ENCODE measurements around the gene TOMM34. TPM values are rescaled to one million over a fixed set of nuclear protein-coding genes. Genes with fewer than 3 reads are reported as not detected.

The TOMM34 gene
- polyA plus RNA-seq, 1 donor from 2014 or later = 10.0 TPM

- no peaks in the 10 kb centered on the region for H3K9me2 ChIP-seq (ENCODE audit: insufficient read depth, low read length)
- H3K36me3 ChIP-seq (ENCODE audit: insufficient read depth, low read length) = no peaks in the 10 kb centered on the region
- H2AFZ ChIP-seq (ENCODE audit: low read depth, low read length) = no peak overlapping the region
- H3K79me2 ChIP-seq (replicated peaks; ENCODE audit: insufficient read depth, low read length) = peaks cover 29% of the 10 kb centered on the region
- no peak overlapping the region for H3K4me2 ChIP-seq (ENCODE audit: low read length)
- H4K20me1 ChIP-seq (ENCODE audit: insufficient read depth) = no peaks in the 10 kb centered on the region
- H3K9ac ChIP-seq (ENCODE audit: low read length) = no peak overlapping the region
- H3K27ac ChIP-seq (ENCODE audit: low read length) = peak overlapping the region; percentile 30
- H3K4me3 ChIP-seq (ENCODE audit: low read length) = no peak overlapping the region
- no peaks in the 10 kb centered on the region for H3K9me3 ChIP-seq (ENCODE audit: low read length)
- no peaks in the 10 kb centered on the region for H3F3A ChIP-seq (ENCODE audit: insufficient read depth, low read length, poor library complexity, severe bottlenecking)
- TF ChIP-seq POLR2AphosphoS5 (IDR thresholded peaks at IDR 0.05) = peak; percentile 36
- TF ChIP-seq REST (IDR thresholded peaks at IDR 0.05; ENCODE audit: borderline replicate concordance) = no peak
- peak; percentile 72 for TF ChIP-seq EP300 (conservative IDR thresholded peaks at IDR 0.05; ENCODE audit: poor library complexity, severe bottlenecking)
- no peak for TF ChIP-seq MXI1 (conservative IDR thresholded peaks at IDR 0.05; ENCODE audit: poor library complexity, severe bottlenecking)
- no peak for TF ChIP-seq TAF1 (IDR thresholded peaks at IDR 0.05; ENCODE audit: low read depth)
- TF ChIP-seq CTCF (IDR thresholded peaks at IDR 0.05; ENCODE audit: poor library complexity, severe bottlenecking) = no peak
- no peak for TF ChIP-seq RAD21 (conservative IDR thresholded peaks at IDR 0.05)
- TF ChIP-seq SMC3 (conservative IDR thresholded peaks at IDR 0.05; ENCODE audit: poor library complexity) = no peak
- no peak for TF ChIP-seq EZH2 (IDR thresholded peaks at IDR 0.05; ENCODE audit: borderline replicate concordance, insufficient read depth, low read length, poor library complexity, severe bottlenecking)
- H3K27me3 ChIP-seq (ENCODE audit: insufficient read depth, low read depth, low read length) = no peaks in the 10 kb centered on the region
Observed at GRCh38 chr20:44963325-44964215, 3.4 kb upstream of the TOMM34 start.

GRCh38 chr20:44962483-44962882, 2.3 kb upstream of the TOMM34 start:
- H2AFZ ChIP-seq (ENCODE audit: low read depth, low read length) = no peak overlapping the region
- H3K79me2 ChIP-seq (replicated peaks; ENCODE audit: insufficient read depth, low read length) = peaks cover 27% of the 10 kb centered on the region
- H4K20me1 ChIP-seq (ENCODE audit: insufficient read depth) = no peaks in the 10 kb centered on the region
- no peak overlapping the region for H3K27ac ChIP-seq (ENCODE audit: low read length)
- no peak overlapping the region for H3K4me3 ChIP-seq (ENCODE audit: low read length)
- no peak overlapping the region for H3K4me2 ChIP-seq (ENCODE audit: low read length)
- TF ChIP-seq CTCF (IDR thresholded peaks at IDR 0.05; ENCODE audit: poor library complexity, severe bottlenecking) = no peak
- no peak for TF ChIP-seq RAD21 (conservative IDR thresholded peaks at IDR 0.05)
- TF ChIP-seq TAF1 (IDR thresholded peaks at IDR 0.05; ENCODE audit: low read depth) = no peak
- no peak for TF ChIP-seq POLR2AphosphoS5 (IDR thresholded peaks at IDR 0.05)
- TF ChIP-seq SMC3 (conservative IDR thresholded peaks at IDR 0.05; ENCODE audit: poor library complexity) = no peak
- no peak for TF ChIP-seq EP300 (conservative IDR thresholded peaks at IDR 0.05; ENCODE audit: poor library complexity, severe bottlenecking)
- no peak for TF ChIP-seq REST (IDR thresholded peaks at IDR 0.05; ENCODE audit: borderline replicate concordance)
- no peak for TF ChIP-seq EZH2 (IDR thresholded peaks at IDR 0.05; ENCODE audit: borderline replicate concordance, insufficient read depth, low read length, poor library complexity, severe bottlenecking)
- no peak for TF ChIP-seq MXI1 (conservative IDR thresholded peaks at IDR 0.05; ENCODE audit: poor library complexity, severe bottlenecking)
- H3F3A ChIP-seq (ENCODE audit: insufficient read depth, low read length, poor library complexity, severe bottlenecking) = no peaks in the 10 kb centered on the region
- H3K27me3 ChIP-seq (ENCODE audit: insufficient read depth, low read depth, low read length) = no peaks in the 10 kb centered on the region
- H3K9me3 ChIP-seq (ENCODE audit: low read length) = no peaks in the 10 kb centered on the region
- H3K36me3 ChIP-seq (ENCODE audit: insufficient read depth, low read length) = no peaks in the 10 kb centered on the region
- no peak overlapping the region for H3K9ac ChIP-seq (ENCODE audit: low read length)
- no peaks in the 10 kb centered on the region for H3K9me2 ChIP-seq (ENCODE audit: insufficient read depth, low read length)
